Mononuclear cell (primary cell): Measurements from ENCODE around the gene PPM1D. TPM values are rescaled to one million over a fixed set of nuclear protein-coding genes. Genes with fewer than 3 reads are reported as not detected.
"Not testable (repeated sequence)": the region's sequence is repeated elsewhere in the genome, so short reads cannot be mapped to it uniquely, and the experiment has no call there.

Source experiments
- H3K27me3 ChIP-seq: 2 replicates; pipeline ENCODE4 v1.6.0; 2011; ENCODE audit warnings: low read length, control low read depth; ENCODE audit not compliant: insufficient read depth
- H3K4me1 ChIP-seq: 2 replicates; pipeline ENCODE4 v1.5.1; 2011; ENCODE audit warnings: mild to moderate bottlenecking, low read length, control low read depth; ENCODE audit not compliant: insufficient read depth
- H3K4me3 ChIP-seq: 2 replicates; pipeline ENCODE4 v1.5.1; 2011; ENCODE audit warnings: mild to moderate bottlenecking, low read length, moderate library complexity
- H3K9me3 ChIP-seq: 2 replicates; pipeline ENCODE4 v1.5.1; 2011; ENCODE audit warnings: low read depth, mild to moderate bottlenecking, control low read depth, low read length
- total RNA-seq: library from RNA; depleted of rRNA; stranded (reverse); fragments of >200 nt; gene quantifications from one replicate; pipeline ENCODE4 v1.2.3, GENCODE V29; 2012

Gene PPM1D
- total RNA-seq: 14.8 TPM

DNA sequence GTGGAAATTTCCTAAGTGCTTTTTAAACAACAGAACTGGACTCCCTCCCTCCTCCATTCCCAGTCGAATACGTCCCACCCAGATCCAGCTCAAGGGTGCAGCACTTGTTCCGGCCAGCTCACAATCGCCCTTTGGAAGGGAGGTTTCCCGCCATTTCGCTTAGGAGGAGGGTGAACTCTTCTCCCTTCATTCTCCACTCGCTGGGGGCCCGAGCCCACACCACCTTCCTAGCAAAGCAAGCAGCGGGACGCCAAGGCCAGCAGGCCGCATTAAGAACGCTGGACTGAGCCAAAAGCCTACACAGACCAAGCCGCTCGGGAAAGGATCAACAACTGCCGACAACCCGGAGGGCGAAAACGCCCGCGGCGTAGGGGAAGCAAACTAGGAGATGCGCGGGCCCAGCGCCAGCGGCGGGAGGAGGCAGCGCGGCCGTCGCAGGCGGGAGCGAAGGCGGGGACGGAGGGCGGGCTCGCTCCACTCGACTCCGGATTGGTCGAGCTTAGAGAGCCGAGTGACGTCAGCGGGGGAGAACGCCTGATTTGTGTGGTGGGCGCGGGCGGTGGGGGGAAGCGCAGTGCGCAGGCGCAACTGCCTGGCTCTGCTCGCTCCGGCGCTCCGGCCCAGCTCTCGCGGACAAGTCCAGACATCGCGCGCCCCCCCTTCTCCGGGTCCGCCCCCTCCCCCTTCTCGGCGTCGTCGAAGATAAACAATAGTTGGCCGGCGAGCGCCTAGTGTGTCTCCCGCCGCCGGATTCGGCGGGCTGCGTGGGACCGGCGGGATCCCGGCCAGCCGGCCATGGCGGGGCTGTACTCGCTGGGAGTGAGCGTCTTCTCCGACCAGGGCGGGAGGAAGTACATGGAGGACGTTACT, at the start of gene PPM1D:
PPM1D (plus strand) TSS at position 574 of the 870 bp plus-strand sequence; CDS start at position 796, 222 bp downstream.
- peak within 1 kb of the TSS; percentile 88 for H3K4me3 ChIP-seq
- H3K9me3 ChIP-seq: no peaks in the 10 kb centered on the region
- peaks cover 55% of the 10 kb centered on the region for H3K4me1 ChIP-seq

DNA sequence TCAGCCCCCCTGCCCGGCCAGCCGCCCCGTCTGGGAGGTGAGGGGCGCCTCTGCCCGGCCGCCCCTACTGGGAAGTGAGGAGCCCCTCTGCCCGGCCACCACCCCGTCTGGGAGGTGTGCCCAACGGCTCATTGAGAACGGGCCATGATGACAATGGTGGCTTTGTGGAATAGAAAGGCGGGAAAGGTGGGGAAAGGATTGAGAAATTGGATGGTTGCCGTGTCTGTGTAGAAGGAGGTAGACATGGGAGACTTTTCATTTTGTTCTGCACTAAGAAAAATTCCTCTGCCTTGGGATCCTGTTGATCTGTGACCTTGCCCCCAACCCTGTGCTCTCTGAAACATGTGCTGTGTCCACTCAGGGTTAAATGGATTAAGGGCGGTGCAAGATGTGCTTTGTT, 47.7 kb upstream of the PPM1D start:
- H3K4me3 ChIP-seq, H3K9me3 ChIP-seq, H3K27me3 ChIP-seq, H3K4me1 ChIP-seq: not testable (repeated sequence)

More for the DNA sequence above, at the start of gene PPM1D:
- no peaks in the 10 kb centered on the region for H3K27me3 ChIP-seq

DNA sequence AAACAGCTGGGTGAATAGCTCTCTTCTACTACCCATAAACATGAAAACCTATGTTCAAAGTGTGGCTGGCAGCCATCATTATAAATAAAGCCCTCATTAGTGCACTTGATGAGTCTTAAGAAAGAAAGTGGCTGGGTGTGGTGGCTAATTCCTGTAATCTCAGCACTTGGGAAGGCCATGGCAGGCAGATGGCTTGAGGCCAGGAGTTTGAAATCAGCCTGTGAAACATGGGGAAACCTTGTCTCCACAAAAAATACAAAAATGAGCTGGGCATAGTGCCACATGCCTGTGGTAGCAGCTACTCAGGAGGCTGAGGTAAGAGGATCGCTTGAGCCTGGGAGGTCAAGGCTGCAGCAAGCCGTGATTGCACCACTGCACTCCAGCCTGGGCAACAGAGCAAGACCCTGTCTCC, 45.6 kb upstream of the PPM1D start:
- H3K4me3 ChIP-seq: no peak overlapping the region
- H3K27me3 ChIP-seq: no peaks in the 10 kb centered on the region
- H3K9me3 ChIP-seq: no peaks in the 10 kb centered on the region
- H3K4me1 ChIP-seq: no peaks in the 10 kb centered on the region

DNA sequence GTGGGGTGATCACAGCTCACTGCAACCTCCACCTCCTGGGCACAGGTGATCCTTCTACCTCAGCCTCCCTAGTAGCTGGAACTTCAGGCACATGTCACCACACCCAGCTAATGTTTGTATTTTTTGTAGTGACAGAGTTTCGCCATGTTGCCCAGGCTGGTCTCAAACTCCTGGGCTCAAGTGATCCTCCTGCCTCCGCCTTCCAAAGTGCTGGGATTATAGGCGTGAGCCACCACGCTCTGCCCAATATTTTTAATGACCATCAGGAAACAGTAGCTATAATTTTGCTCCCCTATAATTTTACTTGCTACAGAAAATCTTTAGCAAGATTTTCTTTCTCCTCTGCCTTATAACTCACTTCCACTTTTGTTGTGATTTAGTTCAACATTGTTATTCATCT, 44.2 kb upstream of the PPM1D start:
- H3K4me3 ChIP-seq: no peak overlapping the region
- no peaks in the 10 kb centered on the region for H3K9me3 ChIP-seq
- H3K4me1 ChIP-seq: no peaks in the 10 kb centered on the region
- H3K27me3 ChIP-seq: no peaks in the 10 kb centered on the region

DNA sequence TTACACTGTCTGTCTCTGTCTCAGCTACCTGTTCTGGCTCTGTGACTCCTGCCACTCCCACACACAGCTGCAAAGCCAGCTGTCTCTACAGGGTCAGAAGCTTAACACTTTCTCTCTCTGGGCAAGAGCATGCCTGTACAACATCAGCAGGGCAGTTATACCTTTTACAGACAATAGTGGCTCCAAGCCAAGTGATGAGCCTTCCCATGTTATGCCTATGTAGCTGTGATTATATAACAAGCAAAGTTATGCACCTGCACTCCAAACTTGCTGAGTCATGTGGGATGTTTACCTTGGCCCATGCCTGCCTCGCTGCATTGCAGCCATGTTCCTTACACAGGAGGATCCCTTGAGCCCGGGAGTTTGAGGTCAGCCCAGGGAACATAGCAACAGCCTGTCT, 42.2 kb upstream of the PPM1D start:
- no peaks in the 10 kb centered on the region for H3K27me3 ChIP-seq
- no peaks in the 10 kb centered on the region for H3K4me1 ChIP-seq
- no peaks in the 10 kb centered on the region for H3K9me3 ChIP-seq
- H3K4me3 ChIP-seq: no peak overlapping the region

DNA sequence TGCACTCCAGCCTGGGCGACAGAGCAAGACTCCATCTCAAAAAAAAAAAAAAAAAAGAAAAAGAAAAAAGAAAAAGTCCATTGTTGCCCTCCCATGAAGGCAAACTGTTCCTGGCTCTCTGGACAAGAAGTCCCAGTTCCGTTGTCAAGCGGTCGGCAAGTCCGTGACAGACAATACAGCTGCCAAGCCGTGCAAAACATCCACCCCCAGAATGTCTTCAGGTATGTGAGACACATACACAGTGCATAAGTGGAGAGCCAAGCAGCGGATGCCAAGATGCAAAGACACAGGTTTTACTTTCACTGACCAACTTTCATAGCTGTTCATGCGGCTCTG, 40.4 kb upstream of the PPM1D start:
- H3K27me3 ChIP-seq: no peaks in the 10 kb centered on the region
- H3K4me3 ChIP-seq: no peak overlapping the region
- H3K9me3 ChIP-seq: no peaks in the 10 kb centered on the region
- no peaks in the 10 kb centered on the region for H3K4me1 ChIP-seq

DNA sequence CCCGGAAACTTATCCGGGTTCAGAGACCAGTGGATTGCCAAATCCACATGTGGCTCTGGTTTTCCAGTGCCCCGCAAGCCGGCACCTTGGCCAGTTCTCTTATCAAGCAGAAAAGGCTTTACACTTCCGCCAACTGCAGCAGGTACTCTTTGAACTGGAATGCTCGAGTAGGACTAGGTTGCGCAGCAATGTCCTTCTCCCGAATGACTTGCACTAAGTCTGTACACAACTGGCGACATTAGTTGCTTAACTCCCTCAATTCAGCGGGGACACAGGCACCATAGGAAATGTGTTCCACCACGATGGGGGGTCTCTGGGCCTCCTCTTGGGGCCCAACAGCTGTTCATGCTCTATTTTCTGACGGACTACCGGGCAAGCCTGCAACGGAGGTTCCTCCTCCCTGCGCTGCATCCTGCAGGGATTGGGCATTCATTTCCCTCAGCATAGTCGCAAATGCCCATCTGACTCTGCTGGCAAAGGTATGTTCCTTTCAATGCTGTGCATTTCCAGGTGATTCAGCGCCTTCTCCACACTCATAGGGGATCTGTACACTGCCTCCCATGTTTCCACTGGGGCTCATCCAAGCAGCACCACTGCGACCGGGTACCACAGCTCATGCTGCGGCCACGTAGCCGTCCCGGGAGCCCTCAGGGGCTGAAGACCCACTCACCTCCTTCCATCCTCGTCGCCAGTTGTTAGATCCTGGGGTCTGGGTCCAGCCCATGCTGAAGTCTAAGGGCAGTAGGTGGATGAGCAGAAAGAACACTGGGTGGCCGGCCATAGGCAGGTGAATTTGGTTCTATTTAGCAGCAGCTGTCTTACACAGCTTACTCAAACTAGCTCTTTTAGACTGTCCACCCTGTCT, 39.8 kb upstream of the PPM1D start:
- Histone ChIP-seq H3K9me3 (no peaks in the 10 kb centered on the region), H3K4me1 (no peaks in the 10 kb centered on the region)

DNA sequence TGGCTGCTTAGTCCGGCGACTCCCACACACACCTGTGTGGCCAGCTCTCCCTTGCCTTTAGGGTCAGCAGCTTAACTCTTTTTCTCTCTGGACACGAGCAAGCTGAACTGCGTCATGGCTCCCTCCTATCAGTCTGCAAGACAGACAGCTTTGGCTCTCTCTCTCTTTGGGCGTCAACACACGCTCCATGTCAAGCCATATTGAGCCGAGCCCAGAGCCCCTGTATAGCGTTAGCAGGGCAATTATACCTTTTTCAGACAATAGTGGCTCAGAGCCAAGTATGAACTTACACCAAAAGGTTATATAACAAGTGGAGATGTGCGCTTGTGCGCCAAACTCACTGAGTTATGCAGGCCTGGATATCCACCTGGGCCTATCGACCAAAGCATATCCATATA, 39.1 kb upstream of the PPM1D start:
- Histone ChIP-seq H3K4me1 (no peaks in the 10 kb centered on the region), H3K4me3 (no peak overlapping the region), H3K9me3 (no peaks in the 10 kb centered on the region), H3K27me3 (no peaks in the 10 kb centered on the region)

More for the DNA sequence above, 39.8 kb upstream of the PPM1D start:
- H3K4me3 ChIP-seq: no peak overlapping the region
- no peaks in the 10 kb centered on the region for H3K27me3 ChIP-seq

DNA sequence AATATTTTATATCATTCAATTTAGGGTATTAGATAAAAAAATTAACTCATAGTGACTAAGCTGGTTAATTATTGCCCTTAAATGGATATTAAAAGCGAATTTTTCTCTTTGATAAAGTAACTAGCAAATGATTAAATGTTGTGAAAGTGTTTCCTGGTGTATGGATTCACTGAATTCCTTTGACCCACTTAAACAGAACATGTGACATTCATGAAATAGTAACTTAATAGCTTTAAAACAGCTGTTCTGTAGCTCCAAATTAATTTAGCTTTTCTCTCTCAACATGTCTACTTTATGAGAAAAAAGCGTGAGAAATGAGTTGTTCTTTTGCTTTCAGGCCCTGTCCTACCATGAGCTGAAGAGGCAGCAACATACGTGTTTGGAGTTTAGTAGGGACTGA, 37.6 kb upstream of the PPM1D start:
- H3K27me3 ChIP-seq: no peaks in the 10 kb centered on the region
- H3K4me3 ChIP-seq: no peak overlapping the region
- H3K9me3 ChIP-seq: no peaks in the 10 kb centered on the region
- H3K4me1 ChIP-seq: no peaks in the 10 kb centered on the region

DNA sequence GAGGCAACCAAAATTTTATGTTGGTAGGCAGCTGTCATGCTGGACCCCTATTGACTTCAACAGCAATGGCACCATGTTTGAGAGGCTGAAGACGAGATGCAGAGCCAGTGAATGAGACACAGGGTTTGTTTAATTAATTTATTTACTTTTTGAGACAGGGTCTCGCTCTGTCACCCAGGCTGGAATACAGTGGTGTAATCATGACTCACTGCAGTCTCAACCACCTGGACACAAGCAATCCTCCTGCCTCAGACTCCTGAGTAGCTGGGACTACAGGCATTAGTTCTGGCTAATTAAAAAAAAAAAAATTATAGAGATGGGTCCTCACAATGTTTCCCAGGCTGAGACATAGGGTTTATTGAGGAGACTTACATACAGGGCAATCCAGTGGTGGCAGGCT, 36.2 kb upstream of the PPM1D start:
- no peaks in the 10 kb centered on the region for H3K27me3 ChIP-seq
- H3K4me1 ChIP-seq: no peaks in the 10 kb centered on the region
- no peak overlapping the region for H3K4me3 ChIP-seq
- H3K9me3 ChIP-seq: no peaks in the 10 kb centered on the region

DNA sequence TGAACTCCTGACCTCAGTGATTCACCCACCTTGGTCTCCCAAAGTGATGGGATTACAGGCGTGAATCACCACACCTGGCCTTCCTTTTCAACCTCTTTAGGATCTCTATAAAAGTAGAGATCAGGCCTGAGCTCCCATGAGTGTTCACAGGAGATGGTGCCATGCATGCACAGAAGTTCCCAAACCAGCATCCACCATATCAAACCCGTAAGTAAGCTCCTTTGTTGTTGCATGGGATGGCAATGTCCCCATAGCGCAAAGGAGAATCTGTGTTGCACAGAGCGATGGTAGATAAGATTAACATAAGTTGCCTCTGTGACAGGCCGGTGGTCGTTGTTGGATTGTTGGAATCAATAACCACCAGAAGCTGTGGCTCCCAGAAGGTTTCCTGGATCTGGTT, 34.8 kb upstream of the PPM1D start:
- Histone ChIP-seq H3K9me3 (no peaks in the 10 kb centered on the region), H3K4me3 (no peak overlapping the region), H3K27me3 (no peaks in the 10 kb centered on the region), H3K4me1 (no peaks in the 10 kb centered on the region)

DNA sequence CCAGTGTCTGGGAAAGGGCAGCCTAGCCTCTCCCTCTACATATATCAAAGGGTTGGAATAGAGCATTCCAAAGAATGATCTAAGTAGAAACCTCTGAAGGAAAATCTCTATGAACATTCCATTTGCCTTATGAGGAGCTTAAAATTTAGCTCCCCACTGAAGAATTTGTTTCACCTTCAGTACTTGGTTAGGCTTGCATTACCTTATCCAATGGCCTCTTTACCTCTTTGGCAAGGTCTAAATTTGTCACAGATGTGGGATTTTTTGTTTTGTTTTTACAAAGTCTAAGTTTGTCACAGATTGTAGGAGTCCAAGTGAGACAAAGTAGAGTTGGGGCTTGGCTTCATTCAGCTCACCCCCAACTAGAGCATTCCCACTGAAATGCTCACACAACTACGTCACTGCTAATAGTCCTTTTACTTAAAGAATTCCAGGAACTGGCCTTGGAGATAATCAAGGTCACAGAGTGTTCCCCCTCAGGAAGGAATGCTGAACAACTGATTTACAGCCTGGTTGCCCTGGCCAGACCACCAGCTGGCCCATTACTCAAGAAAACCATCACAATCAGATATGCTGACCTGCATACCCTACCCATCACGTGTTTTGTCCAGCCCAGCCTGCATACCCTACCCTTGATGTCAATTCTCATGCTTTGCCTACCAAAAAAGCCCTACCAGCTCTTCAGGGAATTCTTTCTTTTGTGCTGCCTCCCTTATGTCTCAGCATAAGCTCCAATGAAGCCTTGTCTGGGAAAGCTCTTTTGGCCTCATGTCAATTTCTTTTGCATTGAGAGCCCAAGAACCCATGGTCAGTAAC, 26.5 kb upstream of the PPM1D start:
- Histone ChIP-seq H3K4me1 (peaks cover 28% of the 10 kb centered on the region), H3K9me3 (no peaks in the 10 kb centered on the region), H3K27me3 (no peaks in the 10 kb centered on the region), H3K4me3 (no peak overlapping the region)

DNA sequence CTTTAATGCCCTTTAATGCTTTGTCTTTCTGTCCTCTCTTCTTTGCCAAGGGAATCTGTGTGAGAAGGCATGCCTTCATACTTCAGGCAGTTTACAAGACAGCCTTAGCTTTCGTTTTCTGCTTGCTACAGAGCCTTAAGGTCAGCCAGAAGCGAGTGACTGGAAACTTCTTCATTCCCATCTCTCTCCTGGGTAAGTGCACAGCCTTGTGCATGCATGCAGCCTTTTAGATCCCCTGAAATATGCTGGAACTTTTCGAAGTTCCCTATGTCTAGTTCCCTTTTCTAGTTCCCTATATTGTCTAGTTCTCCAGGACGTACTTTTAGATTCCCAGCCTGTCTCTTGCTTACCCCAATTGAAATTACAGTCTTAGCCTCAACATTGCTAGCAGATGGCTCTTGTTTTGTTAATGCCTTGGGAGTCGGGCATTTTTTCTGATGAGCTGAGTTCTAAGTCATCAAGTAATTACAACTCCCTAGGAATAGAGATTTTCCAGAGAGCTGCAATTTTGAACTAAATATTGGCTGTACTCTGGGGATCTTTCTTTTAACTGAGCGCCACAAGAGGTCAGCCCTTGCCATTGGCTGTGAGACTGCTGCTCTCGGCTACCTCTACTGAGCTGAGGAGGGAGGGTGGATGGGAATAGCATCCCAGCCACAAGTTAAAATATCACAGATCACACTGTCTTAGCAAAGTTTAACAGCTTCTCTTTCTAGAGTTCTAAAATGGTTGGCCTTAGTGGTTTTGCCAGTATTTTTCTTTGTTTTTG, 22.7 kb upstream of the PPM1D start:
- Histone ChIP-seq H3K9me3 (no peaks in the 10 kb centered on the region), H3K27me3 (no peaks in the 10 kb centered on the region), H3K4me1 (peaks cover 16% of the 10 kb centered on the region), H3K4me3 (no peak overlapping the region)

DNA sequence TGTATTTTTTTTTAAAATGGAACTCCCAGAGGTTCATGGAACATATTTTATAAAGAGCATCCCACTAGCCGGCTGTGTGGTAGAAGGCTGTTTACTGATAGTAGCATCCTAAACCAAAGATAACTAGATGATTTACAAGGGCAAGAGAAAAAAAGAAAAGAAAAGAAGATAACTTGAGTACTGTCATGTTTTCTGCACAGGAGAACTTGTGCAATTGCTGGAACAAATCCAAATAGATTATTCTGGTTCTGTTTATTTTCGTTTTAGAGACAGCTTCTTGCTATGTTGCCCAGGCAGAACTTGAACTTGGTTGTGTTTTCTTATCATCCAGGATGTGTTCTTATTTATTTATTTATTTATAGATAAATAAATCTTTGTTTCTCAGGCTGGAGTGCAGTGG, 20.9 kb upstream of the PPM1D start:
- Histone ChIP-seq H3K27me3 (no peaks in the 10 kb centered on the region), H3K4me1 (peaks cover 16% of the 10 kb centered on the region), H3K4me3 (no peak overlapping the region), H3K9me3 (no peaks in the 10 kb centered on the region)
